Ectodermal cell (in vitro differentiated cells): Measurements from ENCODE around the gene NUAK2.

Experiments used
- H3K27ac ChIP-seq: 2 replicates; pipeline ENCODE4 v1.7.0; 2013; ENCODE audit warnings: mild to moderate bottlenecking, low read depth, low read length; ENCODE audit not compliant: insufficient read depth, poor library complexity, severe bottlenecking
- H3K27me3 ChIP-seq: 2 replicates; pipeline ENCODE4 v1.7.0; 2013; ENCODE audit warnings: mild to moderate bottlenecking, low read length; ENCODE audit not compliant: insufficient read depth, control insufficient read depth, poor library complexity, severe bottlenecking
- H3K36me3 ChIP-seq: one replicate; pipeline ENCODE4 v1.7.0; 2013; ENCODE audit warnings: low read length; ENCODE audit not compliant: control insufficient read depth, insufficient read depth
- H3K4me1 ChIP-seq: one replicate; pipeline ENCODE4 v1.7.0; 2013; ENCODE audit warnings: low read length; ENCODE audit not compliant: control insufficient read depth, insufficient read depth
- H3K4me3 ChIP-seq: 2 replicates; pipeline ENCODE4 v1.7.0; 2013; ENCODE audit warnings: low read depth, low read length, control low read depth; ENCODE audit not compliant: insufficient read depth
- H3K9me3 ChIP-seq: 2 replicates; pipeline ENCODE4 v1.7.0; 2013; ENCODE audit warnings: mild to moderate bottlenecking, low read length, moderate library complexity; ENCODE audit not compliant: control insufficient read depth
- WGBS, 2 experiments: methylation state at CpG; one replicate each; pipeline ENCODE4 v1.1.7; 2013; ENCODE audit warnings: missing lambda C conversion rate in 2 of 2; 5-methylcytosine and 5-hydroxymethylcytosine counted together

NUAK2 gene

GRCh38 chr1:205256951-205257625 lies 64.5 kb downstream of the NUAK2 start:
- WGBS, 2 experiments = 93 to 95% methylated on average over 19 of the region's 19 CpGs
- no peak overlapping the region for H3K27ac ChIP-seq
- H3K27me3 ChIP-seq = no peaks in the 10 kb centered on the region
- peaks cover 14% of the 10 kb centered on the region for H3K4me1 ChIP-seq
- no peak overlapping the region for H3K4me3 ChIP-seq
- no peaks in the 10 kb centered on the region for H3K9me3 ChIP-seq
- no peaks in the 10 kb centered on the region for H3K36me3 ChIP-seq

- Histone ChIP-seq H3K36me3 (no peaks in the 10 kb centered on the region), H3K9me3 (no peaks in the 10 kb centered on the region), H3K4me1 (peaks cover 10% of the 10 kb centered on the region), H3K27ac (no peak overlapping the region), H3K27me3 (no peaks in the 10 kb centered on the region), H3K4me3 (no peak overlapping the region)
- 55% methylated on average over 8 of the region's 8 CpGs for WGBS, 2 experiments
Observed at GRCh38 chr1:205255941-205256780, 65.4 kb downstream of the NUAK2 start.
